ENCODE results near the gene SIN3B. TPM values are rescaled to one million over a fixed set of nuclear protein-coding genes. Genes with fewer than 3 reads are reported as not detected.

The SIN3B gene
- total and polyA plus RNA-seq, 9 of the 15 experiments (the other 6 are each of a cell fraction or from before 2014, with no cell fraction given): 0.51 to 34.2 (median 14.3) TPM

DNA sequence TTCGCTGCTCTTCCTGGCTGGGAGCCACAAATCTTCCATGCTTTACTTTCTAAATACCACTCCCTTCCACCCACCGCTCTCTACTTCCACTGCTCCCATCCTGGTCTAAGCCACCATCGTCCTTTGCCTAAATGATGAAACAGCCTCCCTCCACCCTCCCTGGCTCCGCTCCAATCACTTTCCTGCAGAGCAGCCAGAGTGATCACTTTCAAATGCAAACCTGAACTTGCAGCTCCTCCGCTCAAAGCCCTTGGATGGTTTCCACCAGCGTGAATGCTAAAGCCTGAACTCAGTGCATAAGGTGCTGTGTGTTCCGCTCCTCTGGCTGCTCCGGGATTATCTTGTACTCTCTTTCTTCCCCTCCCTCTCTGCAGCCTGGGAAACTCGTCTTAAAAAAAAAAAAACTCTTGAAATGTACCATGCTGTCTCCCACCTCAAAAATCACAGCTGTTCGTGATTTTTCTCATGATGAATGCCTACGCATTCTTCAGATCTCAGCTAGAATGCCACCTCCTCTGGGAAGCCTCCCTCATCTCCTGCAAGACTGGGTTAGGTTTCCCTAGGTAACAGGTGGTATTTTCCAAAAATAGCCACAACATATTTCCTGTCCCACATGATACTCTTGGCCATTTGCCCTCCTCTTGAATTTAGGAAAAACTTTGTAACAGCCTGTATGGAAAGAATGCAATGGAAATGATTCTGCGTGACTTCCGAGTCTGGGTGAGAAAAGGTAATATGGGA, 3.7 kb upstream of the SIN3B start (continued):
- TF ChIP-seq FIP1L1 (IDR thresholded peaks at IDR 0.05; ENCODE audit: low read depth, low read length, poor library complexity, severe bottlenecking) (no peak), HNRNPLL (IDR thresholded peaks at IDR 0.05; ENCODE audit: low read depth, low read length, poor library complexity, severe bottlenecking) (no peak), MTA1 (IDR thresholded peaks at IDR 0.05; ENCODE audit: borderline replicate concordance) (no peak), NCOA1 (IDR thresholded peaks at IDR 0.05; ENCODE audit: low read depth) (no peak), ZNF707 (CRISPR knock-in tag; conservative IDR thresholded peaks at IDR 0.05) (no peak), RBM34 (IDR thresholded peaks at IDR 0.05; ENCODE audit: borderline replicate concordance, insufficient read depth, low read length) (no peak), ZKSCAN8 (CRISPR knock-in tag; IDR thresholded peaks at IDR 0.05) (no peak), PYGO2 (tag; IDR thresholded peaks at IDR 0.05) (no peak)
- TF ChIP-seq, protein P1, sequence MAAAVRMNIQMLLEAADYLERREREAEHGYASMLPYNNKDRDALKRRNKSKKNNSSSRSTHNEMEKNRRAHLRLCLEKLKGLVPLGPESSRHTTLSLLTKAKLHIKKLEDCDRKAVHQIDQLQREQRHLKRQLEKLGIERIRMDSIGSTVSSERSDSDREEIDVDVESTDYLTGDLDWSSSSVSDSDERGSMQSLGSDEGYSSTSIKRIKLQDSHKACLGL (CRISPR knock-in tag; IDR thresholded peaks at IDR 0.05; ENCODE audit: borderline replicate concordance, poor library complexity, severe bottlenecking): no peak
- TF ChIP-seq, protein P2, sequence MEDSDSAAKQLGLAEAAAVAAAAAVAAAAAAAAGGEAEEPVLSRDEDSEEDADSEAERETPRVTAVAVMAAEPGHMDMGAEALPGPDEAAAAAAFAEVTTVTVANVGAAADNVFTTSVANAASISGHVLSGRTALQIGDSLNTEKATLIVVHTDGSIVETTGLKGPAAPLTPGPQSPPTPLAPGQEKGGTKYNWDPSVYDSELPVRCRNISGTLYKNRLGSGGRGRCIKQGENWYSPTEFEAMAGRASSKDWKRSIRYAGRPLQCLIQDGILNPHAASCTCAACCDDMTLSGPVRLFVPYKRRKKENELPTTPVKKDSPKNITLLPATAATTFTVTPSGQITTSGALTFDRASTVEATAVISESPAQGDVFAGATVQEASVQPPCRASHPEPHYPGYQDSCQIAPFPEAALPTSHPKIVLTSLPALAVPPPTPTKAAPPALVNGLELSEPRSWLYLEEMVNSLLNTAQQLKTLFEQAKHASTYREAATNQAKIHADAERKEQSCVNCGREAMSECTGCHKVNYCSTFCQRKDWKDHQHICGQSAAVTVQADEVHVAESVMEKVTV (CRISPR knock-in tag; IDR thresholded peaks at IDR 0.05): no peak
